Posterior cingulate gyrus (tissue), 11 donors: ENCODE data around the gene ZP1.
"Not testable (repeated sequence)": the region's sequence is repeated elsewhere in the genome, so short reads cannot be mapped to it uniquely, and the experiment has no call there.

Experiments
- DNase-seq, 10 donors: peaks; one replicate each; pipeline versions ENCODE4 v3.0.0 to v3.0.0-alpha.2; 2020 to 2021; ENCODE audit warnings: mixed read lengths in 3 of 10
- intact Hi-C: fragments of 100-400 bp; cut with DNase I; formaldehyde crosslinking; loops from one replicate; pipeline ENCODE4 v1.15.1; 2023

The ZP1 gene

GRCh38 chr11:60900673-60901404 lies 33.5 kb downstream of the ZP1 start:
- intact Hi-C loops: no loop called here
- peak in 8 of 10 donors; percentile 63 to 95 (median 82) for DNase-seq

DNA sequence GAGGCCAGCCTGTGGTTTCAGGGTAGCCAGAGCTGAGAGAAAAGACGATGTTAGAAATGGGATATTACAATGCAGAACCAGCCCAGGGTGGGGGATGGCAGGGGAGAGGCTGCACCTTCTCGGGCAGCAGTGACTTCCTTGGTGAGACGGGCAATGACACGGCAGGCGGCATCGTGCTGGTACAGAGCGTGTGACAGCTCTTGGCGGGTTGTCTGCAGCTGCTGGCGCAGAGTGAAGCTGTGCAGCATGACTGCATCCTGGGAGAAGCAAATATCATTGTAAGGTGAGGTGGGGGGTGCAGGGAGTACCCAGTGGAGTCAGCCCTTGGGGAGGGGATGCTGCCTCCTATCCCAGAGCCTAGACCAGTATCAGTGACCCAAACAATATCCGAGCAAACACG lies 35.3 kb downstream of the ZP1 start:
- intact Hi-C loops: no loop called here

DNA sequence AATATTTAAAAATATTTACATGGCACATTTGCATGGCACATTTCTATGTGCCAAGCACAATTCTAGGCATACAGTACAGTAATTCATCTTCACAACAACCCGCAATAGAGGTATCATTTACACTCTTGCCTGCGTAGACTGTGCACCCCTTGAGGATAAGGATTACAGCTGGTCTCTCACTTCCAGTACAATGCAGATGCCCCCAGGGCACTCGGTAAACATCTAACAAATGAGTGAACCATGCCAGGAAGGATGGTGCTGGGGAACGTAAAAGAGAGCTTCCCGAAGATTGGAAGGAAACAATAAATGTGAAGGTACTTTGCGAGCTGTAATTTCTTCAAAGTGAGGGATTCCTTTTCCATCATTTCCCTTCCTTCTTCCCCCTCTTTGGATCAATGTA lies 37.7 kb downstream of the ZP1 start:
- DNase-seq: no peak
- intact Hi-C loops: loop anchor here (5.0 kb wide), 1 partner anchor 257 kb away; the partner anchor contains the start of gene VPS37C

More for the DNA sequence above, 35.3 kb downstream of the ZP1 start:
- peak in 4 of 10 donors; percentile 25 to 90 (median 70) for DNase-seq

DNA sequence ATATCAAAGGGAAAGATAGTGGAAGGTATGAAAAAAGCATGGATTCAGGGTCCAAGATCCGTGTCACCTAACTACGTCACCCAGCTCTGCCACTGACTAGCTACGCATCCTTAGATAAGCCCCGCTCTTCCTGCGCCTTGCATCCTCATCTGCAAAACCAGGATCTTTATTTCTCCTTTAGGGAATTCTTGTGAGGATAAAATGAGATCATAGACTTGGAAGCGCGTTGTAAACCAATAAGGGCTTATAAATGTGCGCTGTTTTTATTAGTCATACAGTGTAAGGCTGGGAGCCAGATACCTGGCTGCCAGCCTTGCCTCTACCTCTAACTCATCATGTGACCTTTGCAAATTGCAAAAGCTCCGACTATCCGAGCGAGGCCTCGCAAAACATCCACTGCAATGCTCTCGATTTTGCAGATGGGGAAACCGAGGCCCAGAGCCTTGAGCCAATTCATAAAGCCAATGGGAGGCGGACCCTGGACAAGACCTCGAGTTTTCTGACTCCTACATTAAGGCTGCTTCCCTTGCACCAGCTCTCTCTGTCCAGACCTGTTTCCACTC lies 38.3 kb downstream of the ZP1 start:
- intact Hi-C loops: loop anchor here (5.0 kb wide), 1 partner anchor 257 kb away; the partner anchor contains the start of gene VPS37C
- DNase-seq: peak in 1 of 10 donors; percentile 73

DNA sequence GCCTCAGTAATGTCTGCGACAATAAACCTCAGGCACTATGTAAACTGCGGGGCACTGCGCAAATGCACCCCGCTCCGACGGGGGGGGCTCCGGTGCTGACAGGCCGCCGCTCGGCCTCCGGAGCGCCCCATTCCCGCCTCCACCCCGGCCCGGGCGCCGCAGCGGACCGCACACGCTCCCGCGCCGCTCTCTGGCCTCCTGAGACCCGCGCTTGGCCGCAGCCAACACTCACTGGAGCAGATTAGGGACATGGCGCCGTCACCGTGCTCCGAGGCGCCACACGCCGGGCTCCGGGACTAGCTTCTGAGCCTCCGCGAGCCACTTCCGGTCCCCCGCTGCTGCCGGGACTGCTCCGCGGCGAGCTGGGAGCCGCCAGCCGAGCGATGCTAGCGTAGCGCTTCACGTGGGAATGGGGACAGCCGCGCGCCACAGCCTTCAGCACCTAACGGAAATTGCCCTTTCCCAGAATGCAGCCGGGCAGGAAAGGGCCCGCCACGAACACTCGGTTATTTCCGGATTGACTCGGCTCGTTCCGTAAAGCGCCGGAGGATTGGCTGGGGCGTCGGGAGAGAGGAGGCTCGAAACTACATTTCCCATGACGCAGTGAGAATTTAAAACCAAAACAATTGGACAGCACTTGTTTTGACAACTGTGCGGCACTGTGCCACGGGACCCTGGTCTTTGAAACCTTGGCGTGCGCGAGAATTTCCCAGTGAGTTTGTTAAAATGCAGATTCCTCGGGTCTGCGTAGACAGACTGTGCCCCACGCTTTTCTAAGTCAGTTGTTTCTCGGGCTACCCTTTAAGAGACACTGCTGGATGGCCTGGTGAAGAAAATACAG lies 39.0 kb downstream of the ZP1 start, which contains the start of gene PRPF19:
Gene PRPF19, minus strand, starts transcription at position 454 of the 841 bp plus-strand sequence. Its CDS starts 203 bp downstream, at position 251.
- DNase-seq: peak; percentile 93 to 99 (median 98)

DNA sequence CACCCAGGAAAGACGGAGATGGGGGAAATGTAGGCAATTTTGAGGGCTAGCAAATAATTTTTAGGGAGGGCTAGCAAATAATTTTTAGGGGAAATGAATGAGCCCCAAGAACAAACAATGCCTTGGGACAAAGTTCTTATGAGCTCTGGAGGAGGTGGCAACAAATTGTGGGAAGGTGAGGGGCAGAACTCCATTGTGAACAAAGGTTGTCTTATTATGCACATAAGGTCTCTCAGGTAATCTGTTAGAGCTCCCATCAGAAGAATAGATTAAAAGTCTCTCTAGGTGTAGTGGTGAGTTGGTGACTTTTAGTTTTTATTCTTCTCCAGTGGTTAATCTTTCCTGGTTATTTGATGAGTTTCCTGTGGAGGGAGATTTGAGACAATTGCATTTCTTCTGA lies 41.5 kb downstream of the ZP1 start:
- intact Hi-C loops: loop anchor here (5.0 kb wide), 1 partner anchor 253 kb away; the partner anchor contains the start of gene VPS37C
- DNase-seq: no peak

More for the DNA sequence above, 39.0 kb downstream of the ZP1 start, which contains the start of gene PRPF19:
- intact Hi-C loops: loop anchor here (5.0 kb wide), 1 partner anchor 256 kb away; the partner anchor contains the start of gene VPS37C

DNA sequence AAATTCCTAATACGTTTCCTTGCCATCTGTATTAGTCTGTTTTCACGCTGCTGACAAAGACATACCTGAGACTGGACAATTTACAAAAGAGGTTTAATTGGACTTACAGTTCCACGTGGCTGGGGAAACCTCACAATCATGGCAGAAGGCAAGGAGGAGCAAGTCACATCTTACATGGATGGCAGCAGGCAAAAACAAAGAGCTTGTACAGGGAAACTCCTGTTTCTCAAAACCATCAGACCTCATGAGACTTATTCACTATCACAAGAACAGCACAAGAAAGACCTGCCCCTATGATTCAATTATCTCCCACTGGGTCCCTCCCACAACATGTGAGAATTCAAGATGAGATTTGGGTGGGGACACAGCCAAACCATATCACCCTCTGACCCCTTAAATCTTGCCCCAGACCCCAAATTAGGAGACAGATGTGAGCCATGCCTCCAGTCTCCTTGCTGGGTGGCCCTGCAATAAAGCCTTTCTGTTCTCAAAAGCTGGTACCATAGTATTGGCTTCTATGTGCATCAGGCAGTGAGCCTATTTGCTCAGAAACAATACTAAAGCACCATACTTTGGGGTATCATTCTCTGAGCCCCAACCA lies 42.4 kb downstream of the ZP1 start:
- intact Hi-C loops: loop anchor here (5.0 kb wide), 1 partner anchor 253 kb away; the partner anchor contains the start of gene VPS37C
- DNase-seq: not testable (repeated sequence)

GRCh38 chr11:60910281-60910687 lies 42.9 kb downstream of the ZP1 start:
- no peak for DNase-seq
- intact Hi-C loops: no loop called here

DNA sequence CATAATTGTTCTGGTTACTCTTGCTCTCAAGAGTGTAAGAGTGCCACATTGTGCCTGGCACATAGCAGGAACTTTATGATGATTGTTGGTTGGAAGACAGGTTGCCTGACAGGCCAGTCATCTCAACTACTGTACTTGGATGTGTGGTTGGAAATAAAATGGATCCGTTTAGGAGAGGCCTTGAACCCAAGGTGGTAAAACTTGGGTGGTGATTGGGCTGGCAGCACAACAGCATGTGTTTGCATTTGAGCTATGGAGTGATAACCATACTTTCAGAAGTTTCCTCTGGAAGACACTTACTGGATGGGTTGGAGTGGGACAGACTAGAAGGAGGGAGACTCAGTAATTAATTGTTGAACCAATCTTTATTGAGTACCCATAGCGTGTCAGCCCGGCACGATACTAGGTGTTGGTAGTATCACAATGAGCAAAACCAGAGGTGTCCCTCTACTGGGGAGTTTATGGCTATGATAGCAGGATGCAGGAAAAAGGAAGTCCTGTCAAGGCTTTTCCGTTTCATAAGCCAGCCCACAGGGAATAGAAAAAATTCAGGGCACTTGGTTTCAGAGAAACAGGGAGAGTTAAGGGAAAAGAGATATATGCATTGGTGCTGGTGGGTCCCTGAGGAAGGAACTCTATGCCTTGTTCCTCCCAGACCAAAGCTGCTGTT lies 43.5 kb downstream of the ZP1 start:
- intact Hi-C loops: no loop called here
- DNase-seq: no peak

DNA sequence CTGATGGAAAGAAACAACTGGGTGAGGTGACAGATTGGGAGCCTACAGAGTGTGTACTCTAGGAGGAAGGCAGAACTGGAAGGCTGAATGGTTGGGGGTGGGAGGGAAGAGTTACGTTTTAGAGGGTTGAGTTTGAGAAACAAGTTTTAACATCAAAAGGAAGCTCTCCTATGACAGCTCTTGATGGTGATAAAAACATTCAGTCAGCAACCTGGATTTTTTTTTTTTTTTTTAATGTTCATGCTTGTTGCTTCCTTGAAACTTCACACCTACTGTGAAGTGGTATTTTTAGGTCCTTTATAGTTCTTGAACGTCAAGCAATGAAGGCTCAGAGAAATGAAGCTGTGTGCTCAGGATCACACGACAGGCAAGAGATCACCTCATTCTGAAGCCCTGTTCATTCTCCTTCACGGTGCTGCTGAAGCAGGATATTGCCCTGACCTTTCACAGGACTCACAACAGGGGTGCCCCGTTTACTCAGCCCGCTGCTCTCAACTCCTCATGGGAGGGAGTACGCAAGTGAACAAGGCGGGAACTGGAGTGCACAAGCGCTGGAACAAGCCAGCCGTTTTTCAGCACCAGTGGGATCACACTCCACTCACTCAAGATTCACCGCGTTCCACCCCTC lies 45.0 kb downstream of the ZP1 start:
- DNase-seq: no peak
- intact Hi-C loops: no loop called here

DNA sequence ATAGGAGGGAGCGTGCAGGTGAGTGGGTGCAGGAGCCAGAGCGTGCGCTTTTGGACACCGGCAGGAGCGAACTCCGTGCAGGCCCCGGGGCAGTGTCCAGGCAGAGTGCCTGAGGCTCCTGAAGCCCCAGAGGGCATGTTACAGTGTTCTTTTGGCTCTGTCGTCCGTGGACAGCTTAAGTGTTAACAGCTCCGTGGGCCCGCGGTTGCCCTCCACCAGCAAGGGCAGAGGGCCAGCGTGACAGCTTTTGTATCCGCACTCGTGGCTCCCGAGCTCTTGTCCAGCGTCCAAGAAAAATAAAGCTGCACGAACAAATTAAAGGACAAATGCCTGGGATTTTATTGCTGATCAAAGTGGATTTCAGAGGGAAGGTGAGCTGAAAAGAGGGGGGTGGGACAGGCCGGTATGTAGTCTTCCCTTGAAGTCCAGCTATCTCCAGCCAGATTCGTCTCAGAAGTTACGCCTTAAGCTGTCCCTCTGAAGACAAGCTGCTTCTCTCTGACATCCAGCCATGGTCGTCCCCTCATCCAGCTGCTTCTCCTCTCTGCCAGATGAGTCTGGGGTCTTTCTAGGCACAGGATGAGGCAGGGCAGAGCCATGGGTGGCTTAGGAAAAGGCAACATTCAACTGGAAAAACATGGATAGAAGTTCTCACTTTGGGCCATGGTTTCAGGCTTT lies 45.6 kb downstream of the ZP1 start:
- DNase-seq: peak in 1 of 10 donors; percentile 67
- intact Hi-C loops: no loop called here

GRCh38 chr11:60913793-60914632 lies 46.7 kb downstream of the ZP1 start, which contains the start of gene TMEM109:
TMEM109 (plus strand) TSS chr11:60914158; CDS start chr11:60919694, 5,536 bp downstream.
- intact Hi-C loops: no loop called here
- DNase-seq: peak; percentile 83 to 97 (median 90)

- DNase-seq: peak in 2 of 10 donors; percentile 27 to 76
- intact Hi-C loops: no loop called here
Observed at GRCh38 chr11:60914633-60915247, 47.4 kb downstream of the ZP1 start.

GRCh38 chr11:60915248-60915914 lies 48.0 kb downstream of the ZP1 start:
- intact Hi-C loops: no loop called here
- DNase-seq: peak in 4 of 10 donors; percentile 38 to 91 (median 66)

- peak in 1 of 10 donors; percentile 31 for DNase-seq
- intact Hi-C loops: no loop called here
Observed at GRCh38 chr11:60916669-60917206, 49.4 kb downstream of the ZP1 start.

DNA sequence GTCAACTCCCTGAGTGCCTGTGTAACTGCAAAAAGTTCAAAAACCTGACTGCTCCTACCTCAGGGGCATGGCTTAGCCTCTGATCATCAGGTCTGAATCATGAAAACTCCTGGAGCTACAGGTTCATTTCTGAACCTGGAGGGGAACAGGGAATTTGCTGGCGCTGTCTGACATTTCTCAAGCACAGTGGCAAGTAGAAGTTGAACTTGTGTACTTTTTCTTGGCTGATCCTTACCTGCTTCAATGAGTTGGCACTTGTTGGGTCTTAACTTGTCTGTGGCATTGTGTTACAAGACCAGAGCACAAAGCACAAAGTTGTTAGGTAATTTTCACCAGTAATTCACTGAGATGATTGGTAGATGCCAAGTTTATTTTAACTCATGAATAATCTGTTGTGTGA lies 49.9 kb downstream of the ZP1 start:
- intact Hi-C loops: no loop called here
- no peak for DNase-seq
